DND-41 (cell line): ENCODE data around the gene FOXN3.

Source experiments
- ATAC-seq: fragments of 200-7000 bp; cut with Tn5 transposase; 3 replicates; pipeline ENCODE4 v1.9.1; 2021; ENCODE audit warnings: low read depth; ENCODE audit not compliant: insufficient read depth
- DNase-seq: peaks from one replicate; pipeline ENCODE4 v3.0.0-alpha.2; 2020
- H2AFZ ChIP-seq: 2 replicates; pipeline ENCODE4 v1.6.0; 2012; ENCODE audit warnings: low read depth, low read length
- H3K27ac ChIP-seq: 2 replicates; pipeline ENCODE4 v1.5.1; 2012; ENCODE audit warnings: low read length, inconsistent platforms
- H3K27me3 ChIP-seq: fragments of 200-600 bp; sonication (generic); 2 replicates; pipeline ENCODE4 v1.6.0; 2012; ENCODE audit warnings: low read length, mild to moderate bottlenecking, inconsistent platforms; ENCODE audit not compliant: insufficient read depth, poor library complexity
- H3K36me3 ChIP-seq: 2 replicates; pipeline ENCODE4 v1.5.1; 2012; ENCODE audit warnings: low read length, inconsistent platforms; ENCODE audit not compliant: insufficient read depth
- H3K4me1 ChIP-seq: 2 replicates; pipeline ENCODE4 v1.5.1; 2012; ENCODE audit warnings: mild to moderate bottlenecking, low read length; ENCODE audit not compliant: insufficient read depth
- H3K4me2 ChIP-seq: 2 replicates; pipeline ENCODE4 v1.6.0; 2012; ENCODE audit warnings: mild to moderate bottlenecking, moderate library complexity, low read length, inconsistent platforms; ENCODE audit not compliant: insufficient read depth
- H3K4me3 ChIP-seq, 2 experiments: fragments of 200-600 bp in 1 of 2; shearing (Covaris generic) in 1 of 2; 2 replicates each; pipeline ENCODE4 v1.5.1; 2012 to 2016; ENCODE audit warnings: inconsistent platforms in 2 of 2, low read length in 2 of 2, mild to moderate bottlenecking in 2 of 2, low read depth in 1 of 2, moderate library complexity in 1 of 2
- H3K79me2 ChIP-seq: 2 replicates; pipeline ENCODE4 v1.6.0; 2012; ENCODE audit warnings: low read length, inconsistent platforms; ENCODE audit not compliant: insufficient read depth
- H3K9ac ChIP-seq: 2 replicates; pipeline ENCODE4 v1.6.0; 2012; ENCODE audit warnings: low read depth, mild to moderate bottlenecking, inconsistent platforms, low read length, moderate library complexity
- H3K9me3 ChIP-seq: 2 replicates; pipeline ENCODE4 v1.5.1; 2012; ENCODE audit warnings: low read length, moderate library complexity, mild to moderate bottlenecking, inconsistent platforms; ENCODE audit not compliant: insufficient read depth, severe bottlenecking
- H4K20me1 ChIP-seq: 2 replicates; pipeline ENCODE4 v1.6.0; 2012; ENCODE audit warnings: low read length; ENCODE audit not compliant: insufficient read depth
- EZH2 ChIP-seq: IDR thresholded peaks from 3 replicates; pipeline ENCODE4 v1.6.1; 2012; ENCODE audit warnings: borderline replicate concordance, low read depth, mild to moderate bottlenecking, moderate library complexity, low read length, inconsistent platforms; ENCODE audit not compliant: severe bottlenecking
- TF ChIP-seq, protein P1 (sequence below): IDR thresholded peaks from 2 replicates; pipeline ENCODE4 v1.5.1; 2012; ENCODE audit warnings: borderline replicate concordance, low read length, moderate library complexity, mild to moderate bottlenecking; ENCODE audit not compliant: poor library complexity, severe bottlenecking; ENCODE audit errors: extremely low read depth

Gene FOXN3

DNA sequence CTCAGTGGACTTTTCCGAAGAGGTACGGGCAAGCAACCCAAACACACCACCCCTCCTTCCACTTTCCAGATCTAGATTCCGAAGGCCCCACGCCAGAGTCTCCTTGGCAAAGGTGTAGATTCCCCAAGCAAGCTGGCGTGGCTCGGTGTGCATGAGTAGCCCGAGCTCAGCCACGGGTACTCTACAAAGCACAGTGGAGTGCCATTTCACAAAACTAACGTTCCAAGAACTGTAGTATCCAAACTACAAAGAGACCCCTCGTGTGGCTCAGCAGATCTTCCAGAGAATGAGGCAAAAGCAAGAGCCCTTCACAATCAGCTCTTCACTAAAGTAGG is 72.1 kb downstream of the FOXN3 start:
- H3K9me3 ChIP-seq: no peaks in the 10 kb centered on the region
- no peak overlapping the region for H3K27ac ChIP-seq
- H3K4me3 ChIP-seq: no peak overlapping the region
- TF ChIP-seq, protein P1, sequence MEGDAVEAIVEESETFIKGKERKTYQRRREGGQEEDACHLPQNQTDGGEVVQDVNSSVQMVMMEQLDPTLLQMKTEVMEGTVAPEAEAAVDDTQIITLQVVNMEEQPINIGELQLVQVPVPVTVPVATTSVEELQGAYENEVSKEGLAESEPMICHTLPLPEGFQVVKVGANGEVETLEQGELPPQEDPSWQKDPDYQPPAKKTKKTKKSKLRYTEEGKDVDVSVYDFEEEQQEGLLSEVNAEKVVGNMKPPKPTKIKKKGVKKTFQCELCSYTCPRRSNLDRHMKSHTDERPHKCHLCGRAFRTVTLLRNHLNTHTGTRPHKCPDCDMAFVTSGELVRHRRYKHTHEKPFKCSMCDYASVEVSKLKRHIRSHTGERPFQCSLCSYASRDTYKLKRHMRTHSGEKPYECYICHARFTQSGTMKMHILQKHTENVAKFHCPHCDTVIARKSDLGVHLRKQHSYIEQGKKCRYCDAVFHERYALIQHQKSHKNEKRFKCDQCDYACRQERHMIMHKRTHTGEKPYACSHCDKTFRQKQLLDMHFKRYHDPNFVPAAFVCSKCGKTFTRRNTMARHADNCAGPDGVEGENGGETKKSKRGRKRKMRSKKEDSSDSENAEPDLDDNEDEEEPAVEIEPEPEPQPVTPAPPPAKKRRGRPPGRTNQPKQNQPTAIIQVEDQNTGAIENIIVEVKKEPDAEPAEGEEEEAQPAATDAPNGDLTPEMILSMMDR: no peak
- no peak for TF ChIP-seq EZH2
- DNase-seq: no peak
- peaks cover 14% of the 10 kb centered on the region for H3K4me1 ChIP-seq
- H3K9ac ChIP-seq: no peak overlapping the region
- ATAC-seq: no peak
- peaks cover 14% of the 10 kb centered on the region; the same call in 1 of the 2 replicates for H4K20me1 ChIP-seq
- H3K79me2 ChIP-seq: peaks cover 83% of the 10 kb centered on the region
- no peak overlapping the region for H2AFZ ChIP-seq
- no peak overlapping the region for H3K4me2 ChIP-seq
- H3K27me3 ChIP-seq: no peaks in the 10 kb centered on the region
- H3K36me3 ChIP-seq: peaks cover 66% of the 10 kb centered on the region

DNA sequence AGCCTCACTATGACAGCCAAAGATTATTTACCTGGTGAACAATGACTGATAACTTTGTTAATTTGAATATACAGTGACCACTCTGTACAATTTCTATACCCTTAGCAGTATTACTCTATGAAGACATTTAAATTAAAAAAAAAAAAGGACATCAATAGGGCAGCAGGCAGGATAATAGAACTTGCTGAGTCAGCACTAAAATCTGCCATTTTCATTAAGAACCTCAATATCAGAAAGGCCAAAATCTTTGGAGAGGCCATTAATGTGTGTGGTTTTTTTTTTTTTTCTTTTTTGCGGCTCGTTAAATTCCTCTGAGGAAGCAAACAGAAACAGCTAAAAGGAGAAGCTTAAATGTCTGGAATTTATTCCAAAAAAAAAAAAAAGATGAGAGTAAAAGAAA is 73.7 kb downstream of the FOXN3 start:
- Histone ChIP-seq H3K4me3 (no peak overlapping the region), H3K4me1 (peaks cover 21% of the 10 kb centered on the region), H4K20me1 (peaks cover 14% of the 10 kb centered on the region; the same call in 1 of the 2 replicates), H3K4me2 (no peak overlapping the region), H3K27ac (no peak overlapping the region), H3K9ac (no peak overlapping the region), H3K27me3 (no peaks in the 10 kb centered on the region), H3K79me2 (peaks cover 82% of the 10 kb centered on the region), H3K9me3 (no peaks in the 10 kb centered on the region), H2AFZ (no peak overlapping the region), H3K36me3 (peaks cover 55% of the 10 kb centered on the region)
- DNase-seq (no peak), ATAC-seq (no peak)
- TF ChIP-seq EZH2: no peak

DNA sequence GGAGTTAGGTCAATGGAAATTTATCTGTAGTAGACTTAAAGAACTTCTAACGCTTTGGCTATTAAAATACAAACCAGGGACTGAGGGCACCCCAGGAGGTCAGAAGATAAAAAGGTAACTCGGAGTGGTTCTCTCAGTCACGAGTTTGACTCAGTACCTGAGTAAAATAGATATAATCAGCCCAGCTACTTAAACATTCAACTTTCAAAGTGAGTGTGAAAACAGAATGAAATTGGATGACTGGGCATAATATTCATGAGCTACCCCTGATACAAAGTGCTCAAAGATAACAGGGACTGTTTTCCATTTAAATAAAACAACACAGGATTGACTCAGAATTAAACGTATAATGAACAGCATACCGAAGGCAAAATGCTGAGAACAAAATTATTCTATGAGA is 75.0 kb downstream of the FOXN3 start:
- Histone ChIP-seq H4K20me1 (peaks cover 8% of the 10 kb centered on the region; the same call in 1 of the 2 replicates), H3K36me3 (peaks cover 43% of the 10 kb centered on the region), H3K4me3 (no peak overlapping the region), H3K4me2 (no peak overlapping the region), H3K9me3 (no peaks in the 10 kb centered on the region), H3K79me2 (peaks cover 79% of the 10 kb centered on the region), H3K27ac (no peak overlapping the region), H3K9ac (no peak overlapping the region), H2AFZ (no peak overlapping the region), H3K27me3 (no peaks in the 10 kb centered on the region), H3K4me1 (peaks cover 21% of the 10 kb centered on the region)
- DNase-seq (no peak), ATAC-seq (no peak)
- TF ChIP-seq, protein P1: no peak
- no peak for TF ChIP-seq EZH2

DNA sequence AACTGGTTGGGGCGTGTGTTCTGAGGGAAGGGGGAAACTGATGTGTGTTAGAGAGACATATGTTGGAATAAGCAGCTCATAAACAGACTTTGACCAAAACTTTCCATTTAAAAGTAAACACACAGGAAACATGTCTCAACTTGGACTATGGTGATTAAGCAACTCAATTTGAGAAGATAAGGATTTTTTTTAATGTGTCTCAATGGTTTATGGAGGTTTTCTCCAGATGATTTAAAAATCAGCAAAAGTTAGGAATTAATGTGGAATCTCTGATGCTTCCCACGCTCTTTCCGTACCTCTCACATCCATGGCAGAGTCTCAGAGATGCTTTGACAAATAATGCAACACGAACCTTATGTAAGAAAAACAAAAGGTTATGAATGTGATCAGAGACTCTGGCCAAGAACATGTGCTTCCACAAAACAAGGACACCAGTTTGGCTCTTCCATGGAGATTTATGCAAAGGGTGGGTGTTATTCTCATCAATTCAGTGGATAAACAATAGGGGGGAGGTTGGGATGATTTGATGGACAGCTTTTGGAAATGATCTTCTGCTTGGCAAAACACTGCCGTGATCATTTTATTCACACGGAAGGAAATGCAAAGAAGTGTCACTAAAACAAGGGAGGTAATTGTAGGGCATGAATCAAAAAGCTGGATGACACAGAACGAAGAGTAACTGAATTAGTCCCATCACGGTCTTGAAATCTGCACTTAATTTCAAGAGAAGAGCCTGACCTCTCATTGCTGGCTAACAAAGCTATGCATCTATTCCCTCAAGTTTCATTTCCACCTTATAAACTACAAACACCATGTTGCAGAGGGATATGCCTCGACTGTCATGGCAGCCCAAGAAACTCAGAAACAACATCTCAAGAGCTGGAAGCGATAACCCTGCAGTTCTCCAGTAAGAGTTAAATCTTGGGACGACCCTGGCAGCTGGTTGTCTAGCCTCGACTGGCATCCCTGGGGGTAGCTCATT is 76.5 kb downstream of the FOXN3 start:
- Histone ChIP-seq H3K79me2 (peaks cover 78% of the 10 kb centered on the region), H3K4me3 (no peak overlapping the region)

More for the DNA sequence above, 76.5 kb downstream of the FOXN3 start:
- DNase-seq: no peak
- TF ChIP-seq, protein P1: no peak
- TF ChIP-seq EZH2: no peak
- peaks cover 21% of the 10 kb centered on the region for H3K4me1 ChIP-seq
- no peaks in the 10 kb centered on the region for H3K9me3 ChIP-seq
- ATAC-seq: no peak
- H3K9ac ChIP-seq: no peak overlapping the region
- peaks cover 13% of the 10 kb centered on the region; the same call in 1 of the 2 replicates for H4K20me1 ChIP-seq
- H3K27me3 ChIP-seq: no peaks in the 10 kb centered on the region
- peak overlapping the region; percentile 43 for H3K27ac ChIP-seq
- peaks cover 35% of the 10 kb centered on the region for H3K36me3 ChIP-seq
- H2AFZ ChIP-seq: no peak overlapping the region
- no peak overlapping the region for H3K4me2 ChIP-seq
